ENCODE measurements around the gene RCHY1. TPM values are rescaled to one million over a fixed set of nuclear protein-coding genes. Genes with fewer than 3 reads are reported as not detected.

RCHY1 gene
- 25.6 and 27.5 TPM in 2 replicates for total RNA-seq

GRCh38 chr4:75514131-75514948 is at the start of gene RCHY1, which contains the start of gene THAP6:
RCHY1 (minus strand) TSS chr4:75514403; CDS start chr4:75514286, 117 bp downstream.
THAP6 (plus strand) TSS chr4:75514473; CDS start chr4:75515453, 980 bp downstream.

GRCh38 chr4:75555294-75556164 is 41.3 kb upstream of the RCHY1 start, which contains the start of gene ODAPH:
ODAPH (plus strand) TSS chr4:75556066; CDS start chr4:75556083, 17 bp downstream.

Other genes starting within 250 kb of the RCHY1 start
- gene THAP6, start 70 bp upstream of the RCHY1 start, total RNA-seq: 14.2 and 17.7 TPM in 2 replicates
- gene ODAPH, start 41.7 kb upstream of the RCHY1 start, total RNA-seq: 0.29 TPM in 1 of 2 replicates, not detected in the other
- gene CDKL2, start 116.1 kb upstream of the RCHY1 start, total RNA-seq: 0.29 and 0.88 TPM in 2 replicates
- gene G3BP2, start 159.0 kb upstream of the RCHY1 start, total RNA-seq: 135 and 165 TPM in 2 replicates
- gene USO1, start 210.2 kb upstream of the RCHY1 start, total RNA-seq: 123 and 145 TPM in 2 replicates

All from placental pericyte (primary cell).